Body of pancreas (tissue), 4 donors: ENCODE data around the gene ATPAF1. TPM values are rescaled to one million over a fixed set of nuclear protein-coding genes. Genes with fewer than 3 reads are reported as not detected.

Experiments used
- ATAC-seq: fragments of 150-250 bp; one replicate; pipeline ENCODE4 v1.9.1; 2016
- DNase-seq, 4 donors: peaks; one replicate each; pipeline ENCODE4 v3.0.0-alpha.2; 2019
- H3K27ac ChIP-seq, 4 donors: fragments of 200-600 bp; sonication (generic); 1 replicate in 3 of 4; 2 replicates in 1 of 4; pipeline versions ENCODE4 v1.5.1 to v1.6.1; 2016 to 2019; ENCODE audit warnings: mild to moderate bottlenecking in 1 of 4, mixed read lengths in 1 of 4, moderate library complexity in 1 of 4
- H3K27me3 ChIP-seq, 2 donors: fragments of 200-600 bp; sonication (generic); one replicate each; pipeline ENCODE4 v1.6.0; 2016; ENCODE audit warnings: mild to moderate bottlenecking in 1 of 2
- H3K36me3 ChIP-seq, 2 donors: fragments of 200-600 bp; sonication (generic); replicated peaks in 1 of 2; 2 replicates each; pipeline ENCODE4 v1.5.1; 2016; ENCODE audit warnings: low read depth in 2 of 2; ENCODE audit not compliant: insufficient read depth in 1 of 2
- H3K4me1 ChIP-seq: fragments of 200-600 bp; sonication (generic); one replicate; pipeline ENCODE4 v1.6.0; 2016
- H3K4me3 ChIP-seq, 2 donors: fragments of 200-600 bp; sonication (generic); 1 replicate in 1 of 2; 2 replicates in 1 of 2; pipeline ENCODE4 v1.5.1; 2016 to 2019
- H3K9me3 ChIP-seq, 3 donors: fragments of 200-600 bp; sonication (generic); 1 replicate in 2 of 3; 2 replicates in 1 of 3; pipeline ENCODE4 v1.5.1; 2016
- CTCF ChIP-seq, 7 experiments: fragments of 450-650 bp in 4 of 7; fragments of 200-600 bp in 3 of 7; sonication (generic) in 3 of 7; IDR thresholded peaks; one replicate each; pipeline ENCODE4 v1.5.1; 2016 to 2019; ENCODE audit warnings: antibody characterized with exemption in 7 of 7
- POLR2A ChIP-seq, 3 donors: fragments of 450-650 bp; IDR thresholded peaks; one replicate each; pipeline ENCODE4 v1.6.1; 2016; ENCODE audit warnings: antibody characterized with exemption in 3 of 3, mild to moderate bottlenecking in 2 of 3
- WGBS, 2 donors: methylation state at CpG; one replicate each; pipeline ENCODE4 v1.1.5; 2017; 5-methylcytosine and 5-hydroxymethylcytosine counted together
- intact Hi-C: fragments of 100-400 bp; cut with DNase I; formaldehyde crosslinking; loops from one replicate; pipeline ENCODE4 v1.15.1; 2023
- total RNA-seq, 2 donors: library from RNA; depleted of rRNA; stranded (reverse); fragments of >200 nt; gene quantifications; one replicate each; pipeline ENCODE4 v1.1.0, GENCODE V29; 2016

ATPAF1 gene
- total RNA-seq, 2 donors from 2014 or later: 22.8 to 33.0 TPM

- no peak for TF ChIP-seq CTCF (IDR thresholded peaks at IDR 0.05)
- no peak for TF ChIP-seq POLR2A (IDR thresholded peaks at IDR 0.05)
- intact Hi-C loops: no loop called here
- no peak for DNase-seq
- 92 to 100% methylated on average over 1 of the region's 1 CpG for WGBS, 2 donors
- Histone ChIP-seq H3K9me3 (no peaks in the 10 kb centered on the region), H3K36me3 (peaks cover 7 to 13% of the 10 kb centered on the region in 2 donors), H3K27ac (no peak overlapping the region), H3K4me1 (no peaks in the 10 kb centered on the region), H3K4me3 (no peak overlapping the region), H3K27me3 (no peaks in the 10 kb centered on the region)
- no peak for ATAC-seq
These were observed 7.6 kb upstream of the ATPAF1 start for GRCh38 chr1:46675549-46676314.

- TF ChIP-seq CTCF (IDR thresholded peaks at IDR 0.05) (no peak), POLR2A (IDR thresholded peaks at IDR 0.05) (no peak)
- H3K27ac ChIP-seq: no peak overlapping the region
- no peak for DNase-seq
- ATAC-seq: no peak
- H3K4me1 ChIP-seq: no peaks in the 10 kb centered on the region
- no peaks in the 10 kb centered on the region for H3K9me3 ChIP-seq
- 77 to 83% methylated on average over 4 of the region's 4 CpGs for WGBS, 2 donors
- H3K36me3 ChIP-seq: peaks cover 0 to 11% of the 10 kb centered on the region in 2 donors
- intact Hi-C loops: no loop called here
- no peak overlapping the region for H3K4me3 ChIP-seq
- no peaks in the 10 kb centered on the region for H3K27me3 ChIP-seq
These were observed 5.6 kb upstream of the ATPAF1 start for GRCh38 chr1:46673749-46674182.

- Histone ChIP-seq H3K36me3 (peaks cover 0 to 7% of the 10 kb centered on the region in 2 donors), H3K27me3 (no peaks in the 10 kb centered on the region), H3K27ac (no peak overlapping the region), H3K4me3 (no peak overlapping the region), H3K4me1 (no peaks in the 10 kb centered on the region), H3K9me3 (no peaks in the 10 kb centered on the region)
- ATAC-seq (no peak), DNase-seq (no peak)
- intact Hi-C loops: no loop called here
- TF ChIP-seq CTCF (IDR thresholded peaks at IDR 0.05): no peak
- TF ChIP-seq POLR2A (IDR thresholded peaks at IDR 0.05): no peak
- WGBS, 2 donors: 75 to 77% methylated on average over 8 of the region's 8 CpGs
These were observed 4.5 kb upstream of the ATPAF1 start for GRCh38 chr1:46672696-46673095.

- H3K4me3 ChIP-seq: no peak within 1 kb of the TSS
- ATAC-seq (no peak), DNase-seq (no peak)
- peaks cover 11% of the 10 kb centered on the region for H3K4me1 ChIP-seq
- peaks cover 0 to 7% of the 10 kb centered on the region in 2 donors for H3K36me3 ChIP-seq
- 88 to 96% methylated on average over 2 to 3 of the region's 3 CpGs for WGBS, 2 donors
- no peaks in the 10 kb centered on the region for H3K27me3 ChIP-seq
- no peak for TF ChIP-seq POLR2A (IDR thresholded peaks at IDR 0.05)
- TF ChIP-seq CTCF (IDR thresholded peaks at IDR 0.05): no peak
- no peaks in the 10 kb centered on the region for H3K9me3 ChIP-seq
- no peak within 1 kb of the TSS for H3K27ac ChIP-seq
- intact Hi-C loops: no loop called here
These were observed 3.4 kb upstream of the ATPAF1 start, which contains the start of gene TEX38 for GRCh38 chr1:46671554-46671953. Gene TEX38 (plus strand): TSS chr1:46671854. CDS start chr1:46671935, 81 bp downstream.

- Histone ChIP-seq H3K4me3 (no peak overlapping the region), H3K4me1 (peaks cover 17% of the 10 kb centered on the region), H3K36me3 (peaks cover 0 to 5% of the 10 kb centered on the region in 2 donors), H3K27ac (no peak overlapping the region), H3K27me3 (no peaks in the 10 kb centered on the region), H3K9me3 (no peaks in the 10 kb centered on the region)
- intact Hi-C loops: no loop called here
- DNase-seq (no peak), ATAC-seq (no peak)
- 83 to 88% methylated on average over 1 of the region's 1 CpG for WGBS, 2 donors
- TF ChIP-seq POLR2A (IDR thresholded peaks at IDR 0.05) (no peak), CTCF (IDR thresholded peaks at IDR 0.05) (no peak)
These were observed 2.0 kb upstream of the ATPAF1 start for GRCh38 chr1:46670134-46670533.
